GM12874 (cell line): ENCODE data around the gene STPG3.

Experiments
- CTCF ChIP-seq: IDR thresholded peaks from 2 replicates; pipeline ENCODE4 v1.5.1; 2011; ENCODE audit warnings: low read depth, mild to moderate bottlenecking, control low read depth, low read length, moderate library complexity; ENCODE audit not compliant: insufficient read depth

The STPG3 gene

DNA sequence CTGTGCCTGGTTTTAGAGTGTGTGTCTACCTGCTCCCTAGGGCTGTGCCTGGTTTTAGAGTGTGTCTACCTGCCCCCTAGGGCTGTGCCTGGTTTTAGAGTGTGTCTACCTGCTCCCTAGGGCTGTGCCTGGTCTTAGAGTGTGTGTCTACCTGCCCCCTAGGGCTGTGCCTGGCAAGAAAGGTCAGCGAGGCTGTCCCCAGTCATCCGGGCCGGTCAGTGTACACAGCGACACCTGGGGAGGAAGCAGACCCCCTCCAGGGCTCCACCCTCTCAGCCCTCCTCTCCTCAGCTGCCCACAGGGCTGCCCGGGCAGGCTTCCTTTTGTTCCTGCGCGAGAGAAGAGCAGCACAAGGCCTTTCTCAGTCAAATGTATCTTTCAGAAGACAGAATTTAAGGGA is 46.9 kb downstream of the STPG3 start:
- no peak for TF ChIP-seq CTCF

DNA sequence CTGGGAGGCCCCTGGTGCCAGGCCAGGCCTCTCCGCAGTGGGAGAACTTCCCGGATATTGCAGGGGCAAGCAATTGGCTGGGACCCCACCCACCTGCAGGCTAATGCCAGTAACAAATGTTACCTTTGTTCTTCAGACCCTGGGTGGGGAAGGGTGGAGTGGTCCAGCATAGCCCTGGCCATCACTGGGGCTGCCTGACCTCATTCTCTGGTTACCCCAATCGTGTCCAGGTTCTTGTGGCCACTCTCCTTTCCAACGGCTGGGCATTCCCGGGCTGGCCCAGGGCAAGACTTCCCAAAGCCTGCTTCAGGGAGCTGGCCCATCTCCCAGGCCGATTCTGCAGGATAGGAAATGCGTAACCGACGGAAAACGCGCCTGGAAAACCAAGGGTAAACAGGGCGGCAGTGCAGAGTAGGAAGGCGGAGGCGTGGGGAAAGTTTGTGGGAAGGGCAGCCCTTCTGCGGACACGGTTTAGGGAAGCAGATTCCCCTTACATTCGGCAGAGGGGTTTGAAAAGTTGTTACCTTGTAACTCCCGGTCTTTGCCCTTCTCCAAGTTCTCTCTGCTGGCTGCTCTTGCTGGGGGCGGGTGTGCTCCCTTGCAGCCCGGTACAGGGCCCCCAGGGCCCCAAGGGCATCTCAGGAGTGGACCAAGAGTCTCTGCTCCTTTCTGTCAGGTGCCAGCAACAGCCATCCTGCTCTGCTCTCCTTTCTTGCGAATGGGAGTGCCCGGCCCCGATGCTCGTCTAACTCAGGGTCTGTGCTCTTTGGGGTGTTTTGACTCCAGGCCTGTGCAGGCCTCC is 47.5 kb downstream of the STPG3 start:
- TF ChIP-seq CTCF, result no peak

- TF ChIP-seq CTCF, result no peak
Observed at GRCh38 chr9:137299203-137299565, 48.1 kb downstream of the STPG3 start.

DNA sequence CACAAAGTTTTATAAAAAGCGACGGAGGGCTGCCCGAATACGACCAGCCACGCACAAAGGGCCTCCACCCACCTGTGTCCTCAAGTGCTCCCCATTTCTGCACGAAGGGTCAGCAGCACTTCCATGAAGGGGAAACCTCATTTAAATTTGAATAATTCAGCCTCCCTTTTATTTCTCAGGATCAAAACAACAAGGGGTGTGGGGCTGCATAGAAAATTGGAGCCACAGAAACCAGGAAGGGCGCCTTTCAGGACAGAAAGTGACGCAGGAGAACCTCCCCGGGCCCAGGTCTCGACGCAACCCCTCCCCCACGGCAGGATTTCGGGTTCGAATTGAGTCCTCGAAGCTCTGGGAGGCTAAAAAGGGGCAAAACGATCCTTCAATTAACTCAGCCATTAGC is 48.9 kb downstream of the STPG3 start:
- TF ChIP-seq CTCF, result no peak

- TF ChIP-seq CTCF, result no peak
Observed at GRCh38 chr9:137300567-137301080, 49.5 kb downstream of the STPG3 start.

GRCh38 chr9:137301081-137301947 is 50.2 kb downstream of the STPG3 start:
- TF ChIP-seq CTCF, result 0 out of 2 replicates have a peak, but pooled peaks have one; percentile 8

GRCh38 chr9:137302118-137302448 is 51.0 kb downstream of the STPG3 start, which contains the start of gene NRARP:
TSS of gene NRARP (minus strand) at chr9:137302271. CDS start at chr9:137301928, 343 bp downstream.
- no peak for TF ChIP-seq CTCF
